Liver (tissue), 10 donors: ENCODE results near the gene GOLGA6L25. TPM values are rescaled to one million over a fixed set of nuclear protein-coding genes. Genes with fewer than 3 reads are reported as not detected.
"Not testable (repeated sequence)": the region's sequence is repeated elsewhere in the genome, so short reads cannot be mapped to it uniquely, and the experiment has no call there.

Experiments
- DNase-seq: peaks from one replicate; pipeline ENCODE4 v3.0.0-alpha.2; 2017; ENCODE audit warnings: low spot score
- H3K27ac ChIP-seq, 2 donors: one replicate each; pipeline ENCODE4 v1.7.0; 2013; ENCODE audit warnings: inconsistent platforms in 2 of 2, low read length in 2 of 2, control low read depth in 1 of 2, low read depth in 1 of 2, mild to moderate bottlenecking in 1 of 2
- H3K27me3 ChIP-seq, 4 donors: one replicate each; pipeline versions ENCODE4 v1.6.1 to v1.7.0; 2013; ENCODE audit warnings: low read length in 3 of 4, inconsistent platforms in 1 of 4, mild to moderate bottlenecking in 1 of 4, moderate library complexity in 1 of 4; ENCODE audit not compliant: control insufficient read depth in 4 of 4, insufficient read depth in 4 of 4
- H3K36me3 ChIP-seq, 4 donors: one replicate each; pipeline versions ENCODE4 v1.6.1 to v1.7.0; 2013; ENCODE audit warnings: low read length in 3 of 4, mild to moderate bottlenecking in 3 of 4, low read depth in 1 of 4, moderate library complexity in 1 of 4; ENCODE audit not compliant: control insufficient read depth in 4 of 4, insufficient read depth in 3 of 4
- H3K4me1 ChIP-seq, 4 donors: one replicate each; pipeline versions ENCODE4 v1.6.1 to v1.7.0; 2013; ENCODE audit warnings: low read length in 3 of 4, mild to moderate bottlenecking in 3 of 4, moderate library complexity in 1 of 4; ENCODE audit not compliant: control insufficient read depth in 4 of 4, insufficient read depth in 4 of 4
- H3K4me3 ChIP-seq, 3 donors: one replicate each; pipeline versions ENCODE4 v1.6.1 to v1.7.0; 2013; ENCODE audit warnings: low read length in 3 of 3, control low read depth in 1 of 3, low read depth in 1 of 3, mild to moderate bottlenecking in 1 of 3
- H3K9ac ChIP-seq, 2 donors: one replicate each; pipeline ENCODE4 v1.7.0; 2013; ENCODE audit warnings: low read length in 2 of 2, mild to moderate bottlenecking in 2 of 2, moderate library complexity in 2 of 2, control low read depth in 1 of 2, low read depth in 1 of 2
- H3K9me3 ChIP-seq, 4 donors: one replicate each; pipeline versions ENCODE4 v1.6.1 to v1.7.0; 2013; ENCODE audit warnings: low read length in 3 of 4; ENCODE audit not compliant: control insufficient read depth in 4 of 4
- WGBS: extraction: QIAGEN DNeasy Blood & Tissue Kit; methylation state at CpG from one replicate; pipeline ENCODE4 v1.1.7; 2013; 5-methylcytosine and 5-hydroxymethylcytosine counted together
- polyA plus RNA-seq, 2 donors: library from polyadenylated mRNA; stranded (reverse) in 1 of 2; unstranded in 1 of 2; fragments of 200-250 nt in 1 of 2; fragments of >200 nt in 1 of 2; fragmentation: Nextera tagmentation in 1 of 2; extraction: Ambion mirVana in 1 of 2; gene quantifications; one replicate each; pipeline versions ENCODE4 v1.2.1 to v1.2.3, GENCODE V29; 2013 to 2015
- small RNA-seq: library from RNA; depleted of rRNA; stranded (forward); fragments of <200 nt; gene quantifications from one replicate; pipeline ENCODE3, GENCODE V24; 2014
- total RNA-seq, 2 donors: library from RNA; depleted of rRNA; stranded (reverse); fragments of >200 nt; gene quantifications; one replicate each; pipeline ENCODE4 v1.2.3, GENCODE V29; 2014
- donor health status: healthy.
- donor health status: healthy.
- donor health status: healthy.
- donor health status: healthy.
- donor health status: healthy.

The GOLGA6L25 gene
- total and polyA plus RNA-seq, 4 donors: 0.08 TPM; not detected in 3

DNA sequence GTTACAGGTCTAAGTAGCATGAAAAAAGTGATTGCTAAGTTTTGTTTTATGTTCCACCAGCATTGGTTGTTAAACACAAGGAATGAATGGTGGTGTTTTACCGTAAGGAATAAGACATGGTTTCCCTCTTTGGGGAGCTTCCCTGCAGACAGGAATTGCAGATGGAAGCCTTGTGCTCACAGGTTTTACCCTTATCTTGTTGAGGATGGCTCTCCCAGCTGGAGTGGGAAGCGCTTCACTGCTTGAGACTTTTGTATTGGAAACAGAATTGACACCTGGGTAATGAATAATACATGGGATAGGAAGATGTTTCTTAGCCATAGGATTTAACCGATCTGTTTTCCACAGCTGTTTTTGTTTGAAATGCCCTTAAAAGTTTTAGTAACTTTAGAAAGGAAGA lies 39.0 kb downstream of the GOLGA6L25 start:
- H3K4me1 ChIP-seq, H3K4me3 ChIP-seq, H3K9me3 ChIP-seq, H3K27ac ChIP-seq, H3K27me3 ChIP-seq, H3K36me3 ChIP-seq, DNase-seq, H3K9ac ChIP-seq: not testable (repeated sequence)
- WGBS: no CpG with 5 or more reads among the region's 3 CpGs

DNA sequence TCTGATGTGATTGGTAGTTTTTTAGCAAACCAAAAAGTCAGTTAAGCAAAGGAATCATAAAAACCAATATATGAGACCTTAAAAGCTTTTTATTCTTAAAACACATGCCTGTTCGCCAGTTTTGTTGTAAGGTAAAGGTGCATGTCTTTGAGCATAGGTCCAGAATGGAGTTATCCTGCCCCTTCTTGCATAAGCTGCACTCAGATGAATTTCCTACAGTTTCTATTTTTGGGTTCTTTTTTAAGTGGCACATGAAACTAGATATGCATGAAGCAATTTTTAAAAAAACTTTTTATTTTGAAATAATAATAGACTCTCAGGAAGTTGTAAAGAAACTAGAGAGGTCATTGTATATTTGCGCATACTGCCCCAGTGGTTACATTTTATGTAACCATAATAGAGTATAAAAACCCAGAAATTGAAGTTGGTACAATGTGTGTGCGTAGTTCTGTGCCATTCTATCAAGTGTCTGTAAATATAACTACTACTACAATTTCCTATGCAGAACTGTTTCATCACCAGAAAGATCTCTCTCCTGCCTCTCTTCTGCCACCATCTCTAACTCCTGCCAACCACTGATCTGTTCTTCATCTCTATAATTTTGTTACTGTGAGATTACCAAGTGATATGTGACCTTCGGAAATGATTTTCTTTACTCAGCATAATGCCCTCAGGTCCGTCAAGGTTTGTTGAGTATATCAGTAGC lies 40.2 kb downstream of the GOLGA6L25 start:
- not testable (repeated sequence) for H3K27ac ChIP-seq, H3K36me3 ChIP-seq, H3K4me3 ChIP-seq, H3K9ac ChIP-seq, H3K9me3 ChIP-seq, DNase-seq, H3K4me1 ChIP-seq, H3K27me3 ChIP-seq
- 96% methylated on average over 1 of the region's 5 CpGs for WGBS

DNA sequence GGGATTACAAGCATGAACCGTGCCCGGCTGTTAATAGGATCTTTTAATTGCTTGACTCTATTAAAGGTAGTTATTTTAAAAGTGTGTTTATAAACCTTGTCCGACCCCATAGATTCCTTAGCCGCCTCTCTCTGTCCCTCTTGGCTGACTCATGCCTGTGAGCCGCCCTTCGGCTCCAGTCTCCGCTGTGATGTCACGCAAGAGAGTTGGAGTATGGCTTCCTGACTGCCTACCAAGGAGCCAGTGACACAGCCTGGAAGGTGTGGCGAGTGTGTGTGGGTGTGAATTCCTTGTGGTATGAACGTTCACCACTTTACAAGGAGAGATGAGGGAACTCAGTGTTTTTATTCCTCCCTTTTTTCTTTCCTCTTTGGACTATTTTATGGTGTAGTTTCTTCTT lies 44.1 kb downstream of the GOLGA6L25 start:
- not testable (repeated sequence) for H3K4me3 ChIP-seq, H3K9ac ChIP-seq, H3K4me1 ChIP-seq, H3K27me3 ChIP-seq, H3K9me3 ChIP-seq, DNase-seq, H3K27ac ChIP-seq, H3K36me3 ChIP-seq
- no CpG with 5 or more reads among the region's 10 CpGs for WGBS

DNA sequence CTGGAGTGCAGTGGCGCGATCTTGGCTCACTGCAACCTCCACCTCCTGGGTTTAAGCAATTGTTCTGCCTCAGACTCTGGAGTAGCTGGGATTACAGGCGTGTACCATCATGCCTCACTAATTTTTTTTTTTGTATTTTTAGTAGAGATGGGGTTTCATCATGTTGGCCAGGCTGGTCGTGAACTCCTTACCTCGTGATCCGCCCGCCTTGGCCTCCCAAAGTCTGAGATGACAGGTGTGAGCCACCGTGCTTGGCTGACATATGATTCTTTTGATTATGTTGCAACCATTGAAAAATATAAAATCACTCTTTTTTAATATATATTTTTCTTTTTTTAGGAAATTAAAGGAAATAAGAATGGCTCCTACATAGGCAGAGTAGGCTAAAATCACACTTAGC lies 44.8 kb downstream of the GOLGA6L25 start:
- DNase-seq, H3K4me3 ChIP-seq, H3K9me3 ChIP-seq, H3K4me1 ChIP-seq, H3K36me3 ChIP-seq, H3K9ac ChIP-seq, H3K27ac ChIP-seq, H3K27me3 ChIP-seq: not testable (repeated sequence)
- WGBS: 92% methylated on average over 7 of the region's 8 CpGs

DNA sequence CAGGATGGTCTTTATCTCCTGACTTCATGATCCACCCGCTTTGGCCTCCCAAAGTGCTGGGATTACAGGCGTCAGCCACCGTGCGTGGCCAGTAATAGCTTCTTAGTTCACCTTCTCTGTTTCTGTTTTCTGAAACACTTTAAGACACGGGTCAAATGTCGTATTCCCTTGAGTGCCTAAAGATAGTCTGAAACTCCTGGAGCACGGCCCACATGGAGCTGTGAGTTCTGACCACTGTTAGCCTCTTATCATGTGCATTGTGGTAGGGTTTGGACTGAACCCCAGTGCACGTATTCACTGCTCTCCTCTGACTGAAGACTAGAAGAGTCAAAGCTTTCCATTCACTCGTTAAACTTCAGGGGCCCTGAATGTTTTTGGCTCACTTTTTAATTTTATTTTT lies 48.8 kb downstream of the GOLGA6L25 start:
- H3K9me3 ChIP-seq, H3K4me3 ChIP-seq, H3K9ac ChIP-seq, H3K4me1 ChIP-seq, DNase-seq, H3K27ac ChIP-seq, H3K36me3 ChIP-seq, H3K27me3 ChIP-seq: not testable (repeated sequence)
- WGBS: 97% methylated on average over 4 of the region's 9 CpGs

Small RNA genes lying within 50 kb of the gene (small RNA-seq; reads per million reads assigned to genes)
- not detected for gene AC138749.2
- gene RF00017: not detected

Other genes with a start within 250 kb of the GOLGA6L25 start
- gene HERC2, start 231.4 kb upstream of the GOLGA6L25 start, total RNA-seq: 10 to 100 TPM; 38.6 to 45.4 TPM
- gene HERC2, start 231.4 kb upstream of the GOLGA6L25 start, polyA plus RNA-seq: 10 to 100 TPM; 14.6 TPM
- not detected for gene GOLGA6L24, start 195.5 kb upstream of the GOLGA6L25 start, total RNA-seq
- gene GOLGA6L24, start 195.5 kb upstream of the GOLGA6L25 start, polyA plus RNA-seq: not detected
- gene GOLGA8F, start 174.9 kb upstream of the GOLGA6L25 start, total RNA-seq: not detected
- gene GOLGA8F, start 174.9 kb upstream of the GOLGA6L25 start, polyA plus RNA-seq: not detected
- gene GOLGA8G, start 20.6 kb upstream of the GOLGA6L25 start, total RNA-seq: not detected
- not detected for gene GOLGA8G, start 20.6 kb upstream of the GOLGA6L25 start, polyA plus RNA-seq
- 1 to 10 TPM in 1 of 2 donors, under 1 TPM in 1; 0.75 to 4.4 TPM for gene GOLGA8M, start 158.9 kb downstream of the GOLGA6L25 start, total RNA-seq
- gene GOLGA8M, start 158.9 kb downstream of the GOLGA6L25 start, polyA plus RNA-seq: 1 to 10 TPM; 1.0 to 1.3 TPM